Endothelial cell of umbilical vein (primary cell): ENCODE measurements around the gene DLGAP1. TPM values are rescaled to one million over a fixed set of nuclear protein-coding genes. Genes with fewer than 3 reads are reported as not detected.

Experiments used
- BruUV-seq: library from RNA; stranded (reverse); fragments of 400-500 nt; replicated peaks from 2 replicates; lab custom pipeline; 2021; lab: Mats Ljungman, UMichigan
- CTCF ChIA-PET: fragments of 300-600, 350-600 bp; sonication (Branson Sonifier 250); formaldehyde crosslinking; loops from one replicate; lab custom pipeline; 2021; ENCODE audit warnings: antibody characterized with exemption, inconsistent platforms; lab: Charles Lee
- POLR2A ChIA-PET: fragments of 300-600, 350-600 bp; sonication (Branson Sonifier 250); formaldehyde crosslinking; loops from one replicate; lab custom pipeline; 2021; ENCODE audit warnings: antibody characterized with exemption, inconsistent platforms; lab: Charles Lee
- DNase-seq: peaks from one replicate; pipeline ENCODE4 v3.0.0-alpha.2; 2011; ENCODE audit warnings: low read depth, low spot score
- FAIRE-seq: peaks from 2 replicates; lab custom pipeline; 2011; peaks lifted over from hg19 to GRCh38; lab: Jason Lieb, UNC
- H2AFZ ChIP-seq: 2 replicates; pipeline ENCODE4 v1.6.0; 2012; ENCODE audit warnings: low read depth, low read length, control low read depth, inconsistent platforms
- H3K27ac ChIP-seq: 2 replicates; pipeline ENCODE4 v1.5.1; 2011; ENCODE audit warnings: low read depth, mild to moderate bottlenecking, control low read depth, low read length, moderate library complexity; ENCODE audit not compliant: insufficient read depth
- H3K27me3 ChIP-seq, 2 experiments: 2 replicates each; pipeline versions ENCODE4 v1.6.0 to v1.6.1; 2011; ENCODE audit warnings: low read length in 2 of 2, mixed read lengths in 1 of 2; ENCODE audit not compliant: control insufficient read depth in 2 of 2, insufficient read depth in 2 of 2
- H3K36me3 ChIP-seq, 2 experiments: 2 replicates in 1 of 2; 3 replicates in 1 of 2; pipeline ENCODE4 v1.5.1; 2011; ENCODE audit warnings: low read length in 2 of 2, mild to moderate bottlenecking in 1 of 2, moderate library complexity in 1 of 2; ENCODE audit not compliant: control insufficient read depth in 2 of 2, insufficient read depth in 2 of 2; ENCODE audit errors: extremely low read depth in 1 of 2
- H3K4me1 ChIP-seq: 3 replicates; pipeline ENCODE4 v1.5.1; 2011; ENCODE audit warnings: mild to moderate bottlenecking, low read length; ENCODE audit not compliant: control insufficient read depth, insufficient read depth; ENCODE audit errors: extremely low read depth
- H3K4me2 ChIP-seq: 2 replicates; pipeline ENCODE4 v1.6.1; 2011; ENCODE audit warnings: low read length, control low read depth, mixed read lengths; ENCODE audit not compliant: insufficient read depth
- H3K4me3 ChIP-seq, 3 experiments: fragments of 200-600 bp in 1 of 3; sonication (generic), shearing (Covaris generic) in 1 of 3; replicated peaks in 1 of 3; 2 replicates each; pipeline ENCODE4 v1.5.1; 2011 to 2016; ENCODE audit warnings: control low read depth in 3 of 3, low read length in 3 of 3, mild to moderate bottlenecking in 2 of 3, inconsistent platforms in 1 of 3, low read depth in 1 of 3, moderate library complexity in 1 of 3; ENCODE audit not compliant: insufficient read depth in 1 of 3
- H3K79me2 ChIP-seq: 2 replicates; pipeline ENCODE4 v1.6.0; 2012; ENCODE audit warnings: low read length, inconsistent platforms; ENCODE audit not compliant: control insufficient read depth, insufficient read depth
- H3K9ac ChIP-seq: replicated peaks from 2 replicates; pipeline ENCODE3; 2011; ENCODE audit warnings: low read length, control low read depth; ENCODE audit not compliant: insufficient read depth; ENCODE audit errors: extremely low read depth
- H3K9me1 ChIP-seq: replicated peaks from 3 replicates; pipeline ENCODE4 v1.6.0; 2011; ENCODE audit warnings: mild to moderate bottlenecking, low read length; ENCODE audit not compliant: control insufficient read depth, insufficient read depth; ENCODE audit errors: extremely low read depth
- H3K9me3 ChIP-seq: replicated peaks from 2 replicates; pipeline ENCODE4 v1.5.1; 2012; ENCODE audit warnings: low read length, inconsistent platforms; ENCODE audit not compliant: control insufficient read depth, insufficient read depth
- H4K20me1 ChIP-seq: replicated peaks from 2 replicates; pipeline ENCODE3; 2011; ENCODE audit warnings: mild to moderate bottlenecking, low read length; ENCODE audit not compliant: control insufficient read depth, insufficient read depth; ENCODE audit errors: extremely low read depth
- EZH2 ChIP-seq: IDR thresholded peaks from 2 replicates; pipeline ENCODE4 v1.6.1; 2012; ENCODE audit warnings: borderline replicate concordance, low read depth, mild to moderate bottlenecking, moderate library complexity, low read length, inconsistent platforms; ENCODE audit not compliant: severe bottlenecking
- FOS ChIP-seq: IDR thresholded peaks from 2 replicates; pipeline ENCODE4 v1.6.1; 2011; ENCODE audit warnings: mild to moderate bottlenecking, low read length, moderate library complexity, borderline replicate concordance; ENCODE audit not compliant: insufficient read depth
- GATA2 ChIP-seq: IDR thresholded peaks from 2 replicates; pipeline ENCODE4 v1.7.0; 2011; ENCODE audit warnings: low read depth, mild to moderate bottlenecking, moderate library complexity, mixed read lengths, low read length; ENCODE audit not compliant: insufficient read length, insufficient read depth
- JUN ChIP-seq: IDR thresholded peaks from 2 replicates; pipeline ENCODE4 v1.6.1; 2011; ENCODE audit warnings: borderline replicate concordance, low read depth; ENCODE audit not compliant: insufficient read length, insufficient read depth
- MYC ChIP-seq: IDR thresholded peaks from one replicate; pipeline ENCODE4 v1.6.1; 2011; ENCODE audit warnings: mild to moderate bottlenecking, low read depth, low read length
- POLR2A ChIP-seq: IDR thresholded peaks from 2 replicates; pipeline ENCODE4 v1.6.1; 2012; ENCODE audit warnings: low read depth, mild to moderate bottlenecking, control low read depth, low read length
- POLR2AphosphoS5 ChIP-seq: IDR thresholded peaks from 2 replicates; pipeline ENCODE4 v1.6.1; 2012; ENCODE audit warnings: low read depth, mild to moderate bottlenecking, control low read depth, low read length, moderate library complexity; ENCODE audit not compliant: insufficient read depth
- dilution Hi-C: fragments of 300-500 bp; cut with MboI; formaldehyde crosslinking; loops from one replicate; pipeline ENCODE4 v1.15.0; 2019; ENCODE audit warnings: low sequenced_read_pairs; ENCODE audit not compliant: extremely low pct_ligation_motif_present
- intact Hi-C: fragments of 100-400 bp; cut with micrococcal nuclease; formaldehyde crosslinking; loops from one replicate; pipeline ENCODE4 v1.10.0; 2022
- microRNA-seq: library from miRNA; unstranded; fragments of <30 nt; microRNA quantifications from one replicate; pipeline ENCODE4 v1.2.0, GENCODE V29; 2021; ENCODE audit warnings: borderline number of aligned reads, borderline replicate concordance
- polyA plus RNA-seq, 4 experiments: library from polyadenylated mRNA; depleted of rRNA in 3 of 4; stranded (reverse) in 3 of 4; unstranded in 1 of 4; fragments of >200 nt; gene quantifications; 2 replicates each; pipeline versions ENCODE4 v1.2.1 to v1.2.3, GENCODE V29; 2011 to 2012; ENCODE audit warnings: missing spikeins in 1 of 4
- small RNA-seq: library from RNA; depleted of rRNA; stranded (forward); fragments of <200 nt; gene quantifications from one replicate; pipeline ENCODE3, GENCODE V24; 2012; ENCODE audit warnings: low replicate concordance, low read depth; ENCODE audit not compliant: insufficient read depth, insufficient read length
- total RNA-seq: library from RNA; stranded (reverse); gene quantifications from 2 replicates; pipeline ENCODE4 v1.2.3, GENCODE V29; 2021
- TF ChIP-seq, protein P1 (sequence below), 2 donors: IDR thresholded peaks; 1 replicate in 1 of 2; 2 replicates in 1 of 2; pipeline ENCODE4 v1.5.1; 2011; ENCODE audit warnings: low read length in 2 of 2, mild to moderate bottlenecking in 2 of 2, moderate library complexity in 2 of 2, control low read depth in 1 of 2, inconsistent platforms in 1 of 2, low read depth in 1 of 2; ENCODE audit not compliant: insufficient read depth in 1 of 2; ENCODE audit errors: extremely low read depth in 1 of 2
- TF ChIP-seq, protein P2 (sequence below): IDR thresholded peaks from 2 replicates; pipeline ENCODE4 v1.6.1; 2011; ENCODE audit not compliant: insufficient read depth, insufficient read length

The DLGAP1 gene
- total and polyA plus RNA-seq, 2 donors (not counting 3 experiments of a cell fraction or from before 2014, with no cell fraction given), result 0.04 TPM; not detected in 1

DNA sequence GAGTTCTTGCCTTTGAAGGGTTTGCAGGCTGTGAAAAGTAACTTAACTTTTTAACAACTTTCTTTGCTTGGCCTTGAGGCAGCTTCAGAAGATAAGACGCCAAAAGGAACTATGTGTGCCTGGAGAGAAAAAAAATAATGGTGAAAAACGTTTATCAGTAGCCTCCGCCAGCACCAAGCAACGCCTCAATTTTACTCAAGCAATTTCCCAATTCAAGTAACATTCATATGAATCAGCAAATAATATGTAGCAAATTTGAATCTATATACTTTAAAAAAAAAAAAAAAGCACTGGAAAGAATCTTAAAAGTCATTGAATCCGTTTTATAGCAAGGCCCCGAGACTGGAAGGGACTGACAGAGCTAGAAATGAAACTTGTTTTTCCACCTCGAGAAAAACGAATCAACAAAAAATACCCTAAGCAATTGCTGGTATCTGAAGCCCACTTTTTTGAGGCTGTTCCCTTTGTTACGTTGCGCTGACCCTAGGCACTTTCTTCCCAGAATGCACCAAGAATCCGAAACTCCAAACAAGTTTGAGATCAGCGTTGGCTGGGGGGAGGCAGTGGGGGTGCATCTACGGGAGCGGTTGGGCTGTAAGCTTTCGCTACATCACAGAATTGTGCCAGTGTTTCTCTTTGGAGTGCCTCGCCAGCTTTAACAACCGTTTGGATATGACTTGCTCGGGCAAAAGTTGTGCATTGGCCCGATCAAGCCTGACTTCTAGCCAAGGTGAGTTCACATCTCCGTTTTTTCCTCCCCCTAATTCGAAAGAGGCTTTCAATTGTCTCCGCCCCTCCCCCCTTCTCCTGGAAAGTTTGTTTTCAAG lies 1007.8 kb downstream of the DLGAP1 start:
- no peak for FAIRE-seq
- no TSS peak for BruUV-seq
- TF ChIP-seq, protein P1, sequence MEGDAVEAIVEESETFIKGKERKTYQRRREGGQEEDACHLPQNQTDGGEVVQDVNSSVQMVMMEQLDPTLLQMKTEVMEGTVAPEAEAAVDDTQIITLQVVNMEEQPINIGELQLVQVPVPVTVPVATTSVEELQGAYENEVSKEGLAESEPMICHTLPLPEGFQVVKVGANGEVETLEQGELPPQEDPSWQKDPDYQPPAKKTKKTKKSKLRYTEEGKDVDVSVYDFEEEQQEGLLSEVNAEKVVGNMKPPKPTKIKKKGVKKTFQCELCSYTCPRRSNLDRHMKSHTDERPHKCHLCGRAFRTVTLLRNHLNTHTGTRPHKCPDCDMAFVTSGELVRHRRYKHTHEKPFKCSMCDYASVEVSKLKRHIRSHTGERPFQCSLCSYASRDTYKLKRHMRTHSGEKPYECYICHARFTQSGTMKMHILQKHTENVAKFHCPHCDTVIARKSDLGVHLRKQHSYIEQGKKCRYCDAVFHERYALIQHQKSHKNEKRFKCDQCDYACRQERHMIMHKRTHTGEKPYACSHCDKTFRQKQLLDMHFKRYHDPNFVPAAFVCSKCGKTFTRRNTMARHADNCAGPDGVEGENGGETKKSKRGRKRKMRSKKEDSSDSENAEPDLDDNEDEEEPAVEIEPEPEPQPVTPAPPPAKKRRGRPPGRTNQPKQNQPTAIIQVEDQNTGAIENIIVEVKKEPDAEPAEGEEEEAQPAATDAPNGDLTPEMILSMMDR (IDR thresholded peaks at IDR 0.05; ENCODE audit: extremely low read depth in 1 of 2, insufficient read depth in 1 of 2, low read depth in 1 of 2, low read length in 2 of 2), result no peak
- peak; percentile 13 for TF ChIP-seq POLR2AphosphoS5
- TF ChIP-seq, protein P2, sequence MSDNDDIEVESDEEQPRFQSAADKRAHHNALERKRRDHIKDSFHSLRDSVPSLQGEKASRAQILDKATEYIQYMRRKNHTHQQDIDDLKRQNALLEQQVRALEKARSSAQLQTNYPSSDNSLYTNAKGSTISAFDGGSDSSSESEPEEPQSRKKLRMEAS, result no peak
- TF ChIP-seq FOS, result no peak
- TF ChIP-seq JUN, result no peak
- TF ChIP-seq GATA2, result no peak
- no peak for TF ChIP-seq MYC
- no peak for TF ChIP-seq EZH2
- peak; percentile 37 for TF ChIP-seq POLR2A
- ChIA-PET CTCF (interaction anchor here (0.8 to 2.9 kb wide), 14 partner anchors 10 to 219 kb away, joined by 3 to 26 read pairs (median 6); no protein-coding TSS in a partner anchor), POLR2A (interaction anchor here (0.6 to 1.2 kb wide), 6 partner anchors 38 to 156 kb away, joined by 3 to 11 read pairs (median 4); no protein-coding TSS in a partner anchor)
- Histone ChIP-seq H3K27me3 (no peaks in the 10 kb centered on the region), H3K79me2 (peaks cover 25% of the 10 kb centered on the region), H4K20me1 (no peaks in the 10 kb centered on the region), H3K9me1 (no peaks in the 10 kb centered on the region), H3K9me3 (no peaks in the 10 kb centered on the region), H3K4me1 (peaks cover 16% of the 10 kb centered on the region), H3K36me3 (no peaks in the 10 kb centered on the region), H2AFZ (peak overlapping the region; percentile 85), H3K4me2 (peak overlapping the region; percentile 91), H3K27ac (peak overlapping the region; percentile 99), H3K9ac (peak overlapping the region; percentile 96), H3K4me3 (peak overlapping the region; percentile 59 to 90 (median 81))
- dilution Hi-C loops (no loop called here), intact Hi-C loops (loop anchor here (5.0 kb wide), 1 partner anchor 875 kb away; the partner anchor contains the start of genes METTL4 and NDC80)
- DNase-seq, result peak; percentile 74

Small RNAs within 50 kb of the gene (microRNA-seq; reads per million reads assigned to microRNA genes)
- not detected for gene MIR6718

Small RNAs within 50 kb of the gene (small RNA-seq; reads per million reads assigned to genes)
- gene AP005208.1, result not detected
- gene AP005403.1, result not detected
- not detected for gene MIR6718
- not detected for gene RN7SL39P
- gene RNU6-831P, result not detected
